Measurements from ENCODE around the gene NBEAL2.

DNA sequence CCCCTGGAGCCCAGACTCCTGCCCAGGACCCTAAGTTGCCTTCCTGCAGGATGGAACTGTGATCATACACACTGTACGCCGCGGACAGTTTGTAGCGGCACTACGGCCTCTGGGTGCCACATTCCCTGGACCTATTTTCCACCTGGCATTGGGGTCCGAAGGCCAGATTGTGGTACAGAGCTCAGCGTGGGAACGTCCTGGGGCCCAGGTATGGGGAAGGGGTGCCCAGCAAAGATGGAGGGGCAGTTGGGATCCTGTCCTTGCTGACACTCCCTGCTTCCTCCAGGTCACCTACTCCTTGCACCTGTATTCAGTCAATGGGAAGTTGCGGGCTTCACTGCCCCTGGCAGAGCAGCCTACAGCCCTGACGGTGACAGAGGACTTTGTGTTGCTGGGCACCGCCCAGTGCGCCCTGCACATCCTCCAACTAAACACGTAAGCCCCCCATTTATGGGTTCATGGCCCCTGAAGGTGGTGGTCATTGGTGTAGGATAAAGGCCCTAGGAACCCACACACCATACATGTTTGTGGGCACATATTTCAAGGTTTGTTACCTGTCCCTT, 28.8 kb downstream of the NBEAL2 start:
- TF ChIP-seq, protein P1, sequence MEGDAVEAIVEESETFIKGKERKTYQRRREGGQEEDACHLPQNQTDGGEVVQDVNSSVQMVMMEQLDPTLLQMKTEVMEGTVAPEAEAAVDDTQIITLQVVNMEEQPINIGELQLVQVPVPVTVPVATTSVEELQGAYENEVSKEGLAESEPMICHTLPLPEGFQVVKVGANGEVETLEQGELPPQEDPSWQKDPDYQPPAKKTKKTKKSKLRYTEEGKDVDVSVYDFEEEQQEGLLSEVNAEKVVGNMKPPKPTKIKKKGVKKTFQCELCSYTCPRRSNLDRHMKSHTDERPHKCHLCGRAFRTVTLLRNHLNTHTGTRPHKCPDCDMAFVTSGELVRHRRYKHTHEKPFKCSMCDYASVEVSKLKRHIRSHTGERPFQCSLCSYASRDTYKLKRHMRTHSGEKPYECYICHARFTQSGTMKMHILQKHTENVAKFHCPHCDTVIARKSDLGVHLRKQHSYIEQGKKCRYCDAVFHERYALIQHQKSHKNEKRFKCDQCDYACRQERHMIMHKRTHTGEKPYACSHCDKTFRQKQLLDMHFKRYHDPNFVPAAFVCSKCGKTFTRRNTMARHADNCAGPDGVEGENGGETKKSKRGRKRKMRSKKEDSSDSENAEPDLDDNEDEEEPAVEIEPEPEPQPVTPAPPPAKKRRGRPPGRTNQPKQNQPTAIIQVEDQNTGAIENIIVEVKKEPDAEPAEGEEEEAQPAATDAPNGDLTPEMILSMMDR (IDR thresholded peaks at IDR 0.05): no peak
- TF ChIP-seq POLR2A (IDR thresholded peaks at IDR 0.05) (no peak), POLR2AphosphoS5 (IDR thresholded peaks at IDR 0.05) (no peak)
